Measurements from ENCODE around the gene CACYBP. TPM values are rescaled to one million over a fixed set of nuclear protein-coding genes. Genes with fewer than 3 reads are reported as not detected.

The CACYBP gene
- total RNA-seq, 1 donor from 2014 or later = 95.0 TPM

DNA sequence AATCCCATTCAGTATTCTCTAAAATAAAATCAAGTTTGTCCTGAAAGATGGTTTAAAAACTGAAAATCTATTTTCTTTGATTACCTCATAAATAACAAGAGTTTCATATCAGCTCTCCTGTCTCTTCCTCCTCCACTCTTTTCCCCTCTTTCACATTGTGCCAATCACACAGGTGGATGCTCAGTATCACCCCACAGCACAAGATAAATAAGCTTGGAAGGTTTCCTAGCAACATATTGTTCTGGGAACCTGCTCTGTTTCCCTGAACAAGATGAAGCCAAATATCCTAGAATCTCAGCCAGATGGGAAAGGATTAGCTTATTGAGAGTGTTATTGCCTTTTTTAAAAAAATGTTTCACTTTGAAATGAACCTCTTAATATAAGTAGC lies 45.7 kb upstream of the CACYBP start:
- H3K9ac ChIP-seq (ENCODE audit: low read length) = no peak overlapping the region
- no peak overlapping the region for H3K4me2 ChIP-seq (ENCODE audit: low read length)
- no peaks in the 10 kb centered on the region for H3K4me1 ChIP-seq (ENCODE audit: insufficient read depth, low read length)
- H3K27ac ChIP-seq (ENCODE audit: low read depth, low read length) = no peak overlapping the region
- H3K27ac Mint-ChIP-seq (ENCODE audit: unreplicated experiment) = no peak overlapping the region
- no peak for DNase-seq (ENCODE audit: low read depth)
- FAIRE-seq = no peak
- H3K4me1 Mint-ChIP-seq (ENCODE audit: low read depth, unreplicated experiment) = no peaks in the 10 kb centered on the region
- TF ChIP-seq EZH2 (IDR thresholded peaks at IDR 0.05; ENCODE audit: insufficient read depth, low read length) = no peak
- TF ChIP-seq, protein P1, sequence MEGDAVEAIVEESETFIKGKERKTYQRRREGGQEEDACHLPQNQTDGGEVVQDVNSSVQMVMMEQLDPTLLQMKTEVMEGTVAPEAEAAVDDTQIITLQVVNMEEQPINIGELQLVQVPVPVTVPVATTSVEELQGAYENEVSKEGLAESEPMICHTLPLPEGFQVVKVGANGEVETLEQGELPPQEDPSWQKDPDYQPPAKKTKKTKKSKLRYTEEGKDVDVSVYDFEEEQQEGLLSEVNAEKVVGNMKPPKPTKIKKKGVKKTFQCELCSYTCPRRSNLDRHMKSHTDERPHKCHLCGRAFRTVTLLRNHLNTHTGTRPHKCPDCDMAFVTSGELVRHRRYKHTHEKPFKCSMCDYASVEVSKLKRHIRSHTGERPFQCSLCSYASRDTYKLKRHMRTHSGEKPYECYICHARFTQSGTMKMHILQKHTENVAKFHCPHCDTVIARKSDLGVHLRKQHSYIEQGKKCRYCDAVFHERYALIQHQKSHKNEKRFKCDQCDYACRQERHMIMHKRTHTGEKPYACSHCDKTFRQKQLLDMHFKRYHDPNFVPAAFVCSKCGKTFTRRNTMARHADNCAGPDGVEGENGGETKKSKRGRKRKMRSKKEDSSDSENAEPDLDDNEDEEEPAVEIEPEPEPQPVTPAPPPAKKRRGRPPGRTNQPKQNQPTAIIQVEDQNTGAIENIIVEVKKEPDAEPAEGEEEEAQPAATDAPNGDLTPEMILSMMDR (IDR thresholded peaks at IDR 0.05; ENCODE audit: insufficient read depth, low read depth, low read length) = no peak
- no peaks in the 10 kb centered on the region for H3K79me2 ChIP-seq (ENCODE audit: insufficient read depth, low read length)
- H3K36me3 ChIP-seq (ENCODE audit: insufficient read depth, low read length) = no peaks in the 10 kb centered on the region
- no peaks in the 10 kb centered on the region for H3K9me3 Mint-ChIP-seq (ENCODE audit: unreplicated experiment)
- no peak overlapping the region for H2AFZ ChIP-seq (ENCODE audit: low read depth, low read length)
- H4K20me1 ChIP-seq (ENCODE audit: insufficient read depth, low read length) = no peaks in the 10 kb centered on the region
- H3K4me3 ChIP-seq (ENCODE audit: insufficient read depth, low read depth, low read length) = no peak overlapping the region
- no peaks in the 10 kb centered on the region for H3K27me3 Mint-ChIP-seq (ENCODE audit: low read depth, unreplicated experiment)
- H3K36me3 Mint-ChIP-seq (ENCODE audit: low read depth, unreplicated experiment) = no peaks in the 10 kb centered on the region
- H3K27me3 ChIP-seq (ENCODE audit: insufficient read depth, low read length) = peaks cover 10% of the 10 kb centered on the region
- no peaks in the 10 kb centered on the region for H3K9me3 ChIP-seq (ENCODE audit: insufficient read depth, low read depth, low read length)
- no peak overlapping the region for H3K4me3 Mint-ChIP-seq (ENCODE audit: unreplicated experiment)

DNA sequence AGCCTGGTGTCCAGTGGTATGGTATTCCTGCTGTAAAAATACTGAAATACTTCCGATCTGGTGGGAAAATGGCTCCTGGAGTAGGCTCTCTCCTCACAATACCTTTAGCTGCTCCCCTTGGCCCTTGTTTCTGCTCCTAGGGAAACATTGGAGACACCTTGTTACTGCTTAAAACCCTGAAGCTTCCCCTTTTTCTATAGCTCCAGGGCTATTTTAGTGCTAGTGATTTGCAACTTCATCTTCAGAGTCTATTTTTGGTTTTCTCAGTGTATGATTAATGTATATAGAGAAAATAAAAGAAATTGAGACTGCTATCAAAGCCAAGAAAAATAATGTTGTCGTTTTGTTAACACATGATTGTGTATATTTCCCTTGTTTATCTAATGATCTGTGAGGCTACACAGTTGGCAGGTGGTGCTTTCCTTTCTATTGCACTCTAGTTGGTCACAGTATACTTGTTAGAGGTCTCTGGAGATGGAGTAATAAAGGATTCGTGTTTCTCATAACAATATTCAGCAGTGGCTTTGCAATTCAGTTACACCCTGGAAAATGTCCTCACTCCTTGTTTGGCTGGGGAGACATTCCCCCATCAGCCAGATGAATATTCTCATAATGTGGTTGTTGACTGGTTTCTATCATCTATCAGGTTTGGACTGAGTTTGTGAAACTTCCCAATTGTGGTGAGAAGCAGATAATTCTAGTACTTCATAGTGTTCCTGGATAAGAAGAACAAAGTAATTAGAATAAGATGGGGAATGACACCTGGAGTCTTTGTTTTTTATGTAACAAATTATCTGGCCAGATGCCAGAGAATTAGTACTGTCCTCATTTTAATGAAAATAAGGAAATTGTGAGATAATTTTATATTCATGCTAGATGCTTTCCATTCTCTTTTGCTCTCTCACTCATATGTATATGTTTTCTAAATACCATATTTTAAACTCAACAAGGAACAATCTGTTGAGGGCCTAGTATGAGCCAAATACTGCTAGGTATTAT lies 44.8 kb upstream of the CACYBP start:
- no peaks in the 10 kb centered on the region for H3K27me3 Mint-ChIP-seq (ENCODE audit: low read depth, unreplicated experiment)
- peaks cover 6% of the 10 kb centered on the region for H3K27me3 ChIP-seq (ENCODE audit: insufficient read depth, low read length)

More for the DNA sequence above, 44.8 kb upstream of the CACYBP start:
- Histone ChIP-seq H3K36me3 (ENCODE audit: insufficient read depth, low read length) (no peaks in the 10 kb centered on the region), H2AFZ (ENCODE audit: low read depth, low read length) (no peak overlapping the region), H3K9ac (ENCODE audit: low read length) (no peak overlapping the region), H3K4me2 (ENCODE audit: low read length) (no peak overlapping the region), H3K79me2 (ENCODE audit: insufficient read depth, low read length) (no peaks in the 10 kb centered on the region), H3K4me1 (ENCODE audit: insufficient read depth, low read length) (no peaks in the 10 kb centered on the region), H3K4me3 (ENCODE audit: insufficient read depth, low read depth, low read length) (no peak overlapping the region), H3K27ac (ENCODE audit: low read depth, low read length) (no peak overlapping the region), H4K20me1 (ENCODE audit: insufficient read depth, low read length) (no peaks in the 10 kb centered on the region), H3K9me3 (ENCODE audit: insufficient read depth, low read depth, low read length) (no peaks in the 10 kb centered on the region)
- no peak for DNase-seq (ENCODE audit: low read depth)
- H3K36me3 Mint-ChIP-seq (ENCODE audit: low read depth, unreplicated experiment) = no peaks in the 10 kb centered on the region
- H3K27ac Mint-ChIP-seq (ENCODE audit: unreplicated experiment) = no peak overlapping the region
- no peak overlapping the region for H3K4me3 Mint-ChIP-seq (ENCODE audit: unreplicated experiment)
- no peak for FAIRE-seq
- H3K4me1 Mint-ChIP-seq (ENCODE audit: low read depth, unreplicated experiment) = no peaks in the 10 kb centered on the region
- H3K9me3 Mint-ChIP-seq (ENCODE audit: unreplicated experiment) = no peaks in the 10 kb centered on the region
- TF ChIP-seq, protein P1 (IDR thresholded peaks at IDR 0.05; ENCODE audit: insufficient read depth, low read depth, low read length) = no peak
- TF ChIP-seq EZH2 (IDR thresholded peaks at IDR 0.05; ENCODE audit: insufficient read depth, low read length) = no peak

Data from astrocyte (in vitro differentiated cells and primary cell).